GM12878 (cell line): ENCODE data around the gene RAET1G.

Experiments
- ESRRA ChIP-seq: IDR thresholded peaks from 2 replicates; pipeline ENCODE4 v1.6.1; 2012; ENCODE audit warnings: mild to moderate bottlenecking, low read length, improper control_type of control experiment
- RFX5 ChIP-seq: IDR thresholded peaks from 2 replicates; pipeline ENCODE4 v1.6.1; 2011; ENCODE audit warnings: low read depth, low read length, improper control_type of control experiment
- ZZZ3 ChIP-seq: IDR thresholded peaks from 2 replicates; pipeline ENCODE4 v1.6.1; 2011; ENCODE audit warnings: low read depth; ENCODE audit not compliant: control insufficient read depth, insufficient read length

DNA sequence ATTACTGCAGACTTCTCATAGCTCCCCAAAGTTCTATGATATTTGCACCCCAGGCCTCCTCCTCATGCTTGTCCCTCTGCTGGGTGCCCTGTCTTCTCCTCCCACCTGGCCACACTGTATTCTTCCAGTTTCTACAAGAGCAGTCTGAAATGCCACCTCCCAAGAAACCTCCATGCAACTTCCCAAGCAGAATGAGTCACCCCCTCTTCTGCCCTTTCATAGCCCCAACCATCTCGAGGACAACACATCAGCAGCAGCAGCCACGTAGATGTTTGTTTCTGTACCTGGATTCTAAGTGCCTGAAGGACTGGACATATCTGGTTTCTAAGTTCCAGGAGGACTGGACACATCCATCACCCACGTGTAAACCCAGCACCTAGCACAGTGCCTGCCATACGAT is 12.3 kb upstream of the RAET1G start:
- no peak for TF ChIP-seq RFX5
- TF ChIP-seq ZZZ3, result no peak
- no peak for TF ChIP-seq ESRRA
